ENCODE data around the gene MYO9A.

GRCh38 chr15:72092006-72092405, 25.9 kb downstream of the MYO9A start:
- no peak for TF ChIP-seq EP300 (IDR thresholded peaks at IDR 0.05)
- no peak for TF ChIP-seq CTCF (IDR thresholded peaks at IDR 0.05)
